Endothelial cell of umbilical vein (primary cell): ENCODE measurements around the gene RAG1. TPM values are rescaled to one million over a fixed set of nuclear protein-coding genes. Genes with fewer than 3 reads are reported as not detected.

ENCODE experiments used
- BruUV-seq: library from RNA; stranded (reverse); fragments of 400-500 nt; replicated peaks from 2 replicates; lab custom pipeline; 2021; lab: Mats Ljungman, UMichigan
- CTCF ChIA-PET: fragments of 300-600, 350-600 bp; sonication (Branson Sonifier 250); formaldehyde crosslinking; loops from one replicate; lab custom pipeline; 2021; ENCODE audit warnings: antibody characterized with exemption, inconsistent platforms; lab: Charles Lee
- POLR2A ChIA-PET: fragments of 300-600, 350-600 bp; sonication (Branson Sonifier 250); formaldehyde crosslinking; loops from one replicate; lab custom pipeline; 2021; ENCODE audit warnings: antibody characterized with exemption, inconsistent platforms; lab: Charles Lee
- DNase-seq: peaks from one replicate; pipeline ENCODE4 v3.0.0-alpha.2; 2011; ENCODE audit warnings: low read depth, low spot score
- FAIRE-seq: peaks from 2 replicates; lab custom pipeline; 2011; peaks lifted over from hg19 to GRCh38; lab: Jason Lieb, UNC
- H2AFZ ChIP-seq: 2 replicates; pipeline ENCODE4 v1.6.0; 2012; ENCODE audit warnings: low read depth, low read length, control low read depth, inconsistent platforms
- H3K27ac ChIP-seq: 2 replicates; pipeline ENCODE4 v1.5.1; 2011; ENCODE audit warnings: low read depth, mild to moderate bottlenecking, control low read depth, low read length, moderate library complexity; ENCODE audit not compliant: insufficient read depth
- H3K27me3 ChIP-seq, 2 experiments: 2 replicates each; pipeline versions ENCODE4 v1.6.0 to v1.6.1; 2011; ENCODE audit warnings: low read length in 2 of 2, mixed read lengths in 1 of 2; ENCODE audit not compliant: control insufficient read depth in 2 of 2, insufficient read depth in 2 of 2
- H3K36me3 ChIP-seq, 2 experiments: 2 replicates in 1 of 2; 3 replicates in 1 of 2; pipeline ENCODE4 v1.5.1; 2011; ENCODE audit warnings: low read length in 2 of 2, mild to moderate bottlenecking in 1 of 2, moderate library complexity in 1 of 2; ENCODE audit not compliant: control insufficient read depth in 2 of 2, insufficient read depth in 2 of 2; ENCODE audit errors: extremely low read depth in 1 of 2
- H3K4me1 ChIP-seq: 3 replicates; pipeline ENCODE4 v1.5.1; 2011; ENCODE audit warnings: mild to moderate bottlenecking, low read length; ENCODE audit not compliant: control insufficient read depth, insufficient read depth; ENCODE audit errors: extremely low read depth
- H3K4me2 ChIP-seq: 2 replicates; pipeline ENCODE4 v1.6.1; 2011; ENCODE audit warnings: low read length, control low read depth, mixed read lengths; ENCODE audit not compliant: insufficient read depth
- H3K4me3 ChIP-seq, 3 experiments: fragments of 200-600 bp in 1 of 3; sonication (generic), shearing (Covaris generic) in 1 of 3; replicated peaks in 1 of 3; 2 replicates each; pipeline ENCODE4 v1.5.1; 2011 to 2016; ENCODE audit warnings: control low read depth in 3 of 3, low read length in 3 of 3, mild to moderate bottlenecking in 2 of 3, inconsistent platforms in 1 of 3, low read depth in 1 of 3, moderate library complexity in 1 of 3; ENCODE audit not compliant: insufficient read depth in 1 of 3
- H3K79me2 ChIP-seq: 2 replicates; pipeline ENCODE4 v1.6.0; 2012; ENCODE audit warnings: low read length, inconsistent platforms; ENCODE audit not compliant: control insufficient read depth, insufficient read depth
- H3K9ac ChIP-seq: replicated peaks from 2 replicates; pipeline ENCODE3; 2011; ENCODE audit warnings: low read length, control low read depth; ENCODE audit not compliant: insufficient read depth; ENCODE audit errors: extremely low read depth
- H3K9me1 ChIP-seq: replicated peaks from 3 replicates; pipeline ENCODE4 v1.6.0; 2011; ENCODE audit warnings: mild to moderate bottlenecking, low read length; ENCODE audit not compliant: control insufficient read depth, insufficient read depth; ENCODE audit errors: extremely low read depth
- H3K9me3 ChIP-seq: replicated peaks from 2 replicates; pipeline ENCODE4 v1.5.1; 2012; ENCODE audit warnings: low read length, inconsistent platforms; ENCODE audit not compliant: control insufficient read depth, insufficient read depth
- H4K20me1 ChIP-seq: replicated peaks from 2 replicates; pipeline ENCODE3; 2011; ENCODE audit warnings: mild to moderate bottlenecking, low read length; ENCODE audit not compliant: control insufficient read depth, insufficient read depth; ENCODE audit errors: extremely low read depth
- CTCF ChIP-seq, 2 donors: IDR thresholded peaks; 1 replicate in 1 of 2; 2 replicates in 1 of 2; pipeline ENCODE4 v1.5.1; 2011; ENCODE audit warnings: low read length in 2 of 2, mild to moderate bottlenecking in 2 of 2, moderate library complexity in 2 of 2, control low read depth in 1 of 2, inconsistent platforms in 1 of 2, low read depth in 1 of 2; ENCODE audit not compliant: insufficient read depth in 1 of 2; ENCODE audit errors: extremely low read depth in 1 of 2
- EZH2 ChIP-seq: IDR thresholded peaks from 2 replicates; pipeline ENCODE4 v1.6.1; 2012; ENCODE audit warnings: borderline replicate concordance, low read depth, mild to moderate bottlenecking, moderate library complexity, low read length, inconsistent platforms; ENCODE audit not compliant: severe bottlenecking
- FOS ChIP-seq: IDR thresholded peaks from 2 replicates; pipeline ENCODE4 v1.6.1; 2011; ENCODE audit warnings: mild to moderate bottlenecking, low read length, moderate library complexity, borderline replicate concordance; ENCODE audit not compliant: insufficient read depth
- GATA2 ChIP-seq: IDR thresholded peaks from 2 replicates; pipeline ENCODE4 v1.7.0; 2011; ENCODE audit warnings: low read depth, mild to moderate bottlenecking, moderate library complexity, mixed read lengths, low read length; ENCODE audit not compliant: insufficient read length, insufficient read depth
- JUN ChIP-seq: IDR thresholded peaks from 2 replicates; pipeline ENCODE4 v1.6.1; 2011; ENCODE audit warnings: borderline replicate concordance, low read depth; ENCODE audit not compliant: insufficient read length, insufficient read depth
- MAX ChIP-seq: IDR thresholded peaks from 2 replicates; pipeline ENCODE4 v1.6.1; 2011; ENCODE audit not compliant: insufficient read depth, insufficient read length
- MYC ChIP-seq: IDR thresholded peaks from one replicate; pipeline ENCODE4 v1.6.1; 2011; ENCODE audit warnings: mild to moderate bottlenecking, low read depth, low read length
- POLR2A ChIP-seq: IDR thresholded peaks from 2 replicates; pipeline ENCODE4 v1.6.1; 2012; ENCODE audit warnings: low read depth, mild to moderate bottlenecking, control low read depth, low read length
- POLR2AphosphoS5 ChIP-seq: IDR thresholded peaks from 2 replicates; pipeline ENCODE4 v1.6.1; 2012; ENCODE audit warnings: low read depth, mild to moderate bottlenecking, control low read depth, low read length, moderate library complexity; ENCODE audit not compliant: insufficient read depth
- dilution Hi-C: fragments of 300-500 bp; cut with MboI; formaldehyde crosslinking; loops from one replicate; pipeline ENCODE4 v1.15.0; 2019; ENCODE audit warnings: low sequenced_read_pairs; ENCODE audit not compliant: extremely low pct_ligation_motif_present
- intact Hi-C: fragments of 100-400 bp; cut with micrococcal nuclease; formaldehyde crosslinking; loops from one replicate; pipeline ENCODE4 v1.10.0; 2022
- polyA plus RNA-seq, 4 experiments: library from polyadenylated mRNA; depleted of rRNA in 3 of 4; stranded (reverse) in 3 of 4; unstranded in 1 of 4; fragments of >200 nt; gene quantifications; 2 replicates each; pipeline versions ENCODE4 v1.2.1 to v1.2.3, GENCODE V29; 2011 to 2012; ENCODE audit warnings: missing spikeins in 1 of 4
- total RNA-seq: library from RNA; stranded (reverse); gene quantifications from 2 replicates; pipeline ENCODE4 v1.2.3, GENCODE V29; 2021

RAG1 gene
- total and polyA plus RNA-seq, 2 donors (not counting 3 experiments of a cell fraction or from before 2014, with no cell fraction given), result 0.15 to 1.2 TPM

GRCh38 chr11:36602135-36602534, 34.3 kb downstream of the RAG1 start:
- Histone ChIP-seq H3K4me2 (no peak overlapping the region), H3K27me3 (no peaks in the 10 kb centered on the region), H3K9ac (no peak overlapping the region), H3K9me3 (no peaks in the 10 kb centered on the region), H3K4me1 (no peaks in the 10 kb centered on the region), H3K9me1 (no peaks in the 10 kb centered on the region), H3K4me3 (no peak overlapping the region), H3K27ac (no peak overlapping the region), H3K36me3 (no peaks in the 10 kb centered on the region), H3K79me2 (no peaks in the 10 kb centered on the region), H2AFZ (no peak overlapping the region), H4K20me1 (no peaks in the 10 kb centered on the region)
- intact Hi-C loops (no loop called here), dilution Hi-C loops (no loop called here)
- no peak for TF ChIP-seq MAX
- TF ChIP-seq JUN, result no peak
- TF ChIP-seq GATA2, result no peak
- no peak for TF ChIP-seq POLR2A
- TF ChIP-seq EZH2, result no peak
- no peak for TF ChIP-seq CTCF (IDR thresholded peaks at IDR 0.05; ENCODE audit: extremely low read depth in 1 of 2, insufficient read depth in 1 of 2, low read depth in 1 of 2, low read length in 2 of 2)
- TF ChIP-seq MYC, result no peak
- TF ChIP-seq POLR2AphosphoS5, result no peak
- no peak for TF ChIP-seq FOS
- ChIA-PET POLR2A (no interaction called here), CTCF (interaction anchor here (1.6 kb wide), 1 partner anchor 8 kb away, joined by 5 read pairs; the partner anchor contains the start of gene IFTAP)
- FAIRE-seq, result no peak
- DNase-seq, result no peak
- BruUV-seq, result no TSS peak
